SK-N-SH treated with all-trans-retinoic acid at 6 μM for 48 hours (cell line): ENCODE data around the gene KNG1.

Experiments used
- ATAC-seq: fragments of 200-7000 bp; cut with Tn5 transposase; 3 replicates; pipeline ENCODE4 v1.9.1; 2020; ENCODE audit warnings: mild to moderate bottlenecking, moderate library complexity
- ARNTL ChIP-seq: fragments of 450-650 bp; formaldehyde crosslinking; IDR thresholded peaks from 2 replicates; pipeline ENCODE4 v1.5.0; 2020; ENCODE audit warnings: low read depth, mild to moderate bottlenecking, moderate library complexity, borderline replicate concordance
- BACH2 ChIP-seq: fragments of 250-450 bp; sonication (Bioruptor Pico); IDR thresholded peaks from 2 replicates; pipeline ENCODE4 v1.9.0; 2021; ENCODE audit warnings: mild to moderate bottlenecking, borderline replicate concordance
- CSDC2 ChIP-seq: fragments of 250-450 bp; sonication (Bioruptor Pico); IDR thresholded peaks from 2 replicates; pipeline ENCODE4 v1.5.0; 2020; ENCODE audit warnings: mild to moderate bottlenecking, moderate library complexity
- ESRRG ChIP-seq: fragments of 250-450 bp; sonication (Bioruptor Pico); IDR thresholded peaks from 2 replicates; pipeline ENCODE4 v1.6.1; 2021; ENCODE audit warnings: mild to moderate bottlenecking
- GLIS3 ChIP-seq: fragments of 250-450 bp; sonication (Bioruptor Pico); IDR thresholded peaks from 2 replicates; pipeline ENCODE4 v1.5.0; 2020; ENCODE audit warnings: mild to moderate bottlenecking, moderate library complexity
- ISL1 ChIP-seq: fragments of 250-450 bp; sonication (Bioruptor Pico); IDR thresholded peaks from 2 replicates; pipeline ENCODE4 v2.1.2; 2022; ENCODE audit warnings: mild to moderate bottlenecking, moderate library complexity
- OSR1 ChIP-seq: fragments of 250-450 bp; sonication (Bioruptor Pico); IDR thresholded peaks from 2 replicates; pipeline ENCODE4 v1.8.0; 2022; ENCODE audit warnings: moderate library complexity, mild to moderate bottlenecking, inconsistent platforms
- PPARA ChIP-seq: fragments of 250-450 bp; sonication (Bioruptor Pico); IDR thresholded peaks from 2 replicates; pipeline ENCODE4 v1.5.0; 2020; ENCODE audit warnings: mild to moderate bottlenecking, borderline replicate concordance
- RARB ChIP-seq: fragments of 250-450 bp; sonication (Bioruptor Pico); IDR thresholded peaks from 2 replicates; pipeline ENCODE4 v1.8.0; 2021; ENCODE audit warnings: mild to moderate bottlenecking, moderate library complexity
- SNAI2 ChIP-seq: fragments of 250-450 bp; sonication (Bioruptor Pico); IDR thresholded peaks from 2 replicates; pipeline ENCODE4 v1.5.0; 2020; ENCODE audit warnings: mild to moderate bottlenecking, moderate library complexity
- TCF4 ChIP-seq: fragments of 250-450 bp; sonication (Bioruptor Pico); IDR thresholded peaks from 2 replicates; pipeline ENCODE4 v1.8.0; 2021; ENCODE audit warnings: mild to moderate bottlenecking, moderate library complexity, borderline replicate concordance
- TOX ChIP-seq: fragments of 250-450 bp; sonication (Bioruptor Pico); IDR thresholded peaks from 2 replicates; pipeline ENCODE4 v1.8.0; 2021; ENCODE audit warnings: mild to moderate bottlenecking, moderate library complexity, borderline replicate concordance
- ZC3H10 ChIP-seq: fragments of 250-450 bp; sonication (Bioruptor Pico); IDR thresholded peaks from 2 replicates; pipeline ENCODE4 v1.5.1; 2021; ENCODE audit warnings: mild to moderate bottlenecking, moderate library complexity
- ZFP3 ChIP-seq: fragments of 250-450 bp; sonication (Bioruptor Pico); IDR thresholded peaks from 2 replicates; pipeline ENCODE4 v1.5.0; 2020; ENCODE audit warnings: mild to moderate bottlenecking, moderate library complexity
- ZFP30 ChIP-seq: fragments of 450-650 bp; formaldehyde crosslinking; IDR thresholded peaks from 2 replicates; pipeline ENCODE4 v1.5.0; 2022; ENCODE audit warnings: mild to moderate bottlenecking, moderate library complexity
- ZNF565 ChIP-seq: fragments of 450-650 bp; formaldehyde crosslinking; conservative IDR thresholded peaks from 2 replicates; pipeline ENCODE4 v1.5.0; 2020; ENCODE audit warnings: low read depth, mild to moderate bottlenecking, moderate library complexity
- ZNF70 ChIP-seq: fragments of 450-650 bp; formaldehyde crosslinking; IDR thresholded peaks from 2 replicates; pipeline ENCODE4 v1.5.0; 2020; ENCODE audit warnings: mild to moderate bottlenecking, moderate library complexity
- ZNF8 ChIP-seq: fragments of 450-650 bp; formaldehyde crosslinking; IDR thresholded peaks from 2 replicates; pipeline ENCODE4 v1.5.0; 2020; ENCODE audit warnings: mild to moderate bottlenecking, moderate library complexity
- TF ChIP-seq, protein P1 (sequence below): fragments of 250-450 bp; sonication (Bioruptor Pico); IDR thresholded peaks from 2 replicates; pipeline ENCODE4 v1.5.1; 2021; ENCODE audit warnings: mild to moderate bottlenecking, moderate library complexity
- TF ChIP-seq, protein P2 (sequence below): fragments of 250-450 bp; sonication (Bioruptor Pico); IDR thresholded peaks from 2 replicates; pipeline ENCODE4 v1.8.0; 2020; ENCODE audit warnings: mild to moderate bottlenecking, moderate library complexity, borderline replicate concordance
- TF ChIP-seq, protein P3 (sequence below): fragments of 250-450 bp; sonication (Bioruptor Pico); IDR thresholded peaks from 2 replicates; pipeline ENCODE4 v1.5.0; 2020; ENCODE audit warnings: mild to moderate bottlenecking, moderate library complexity
- TF ChIP-seq, protein P4 (sequence below): fragments of 250-450 bp; sonication (Bioruptor Pico); IDR thresholded peaks from 2 replicates; pipeline ENCODE4 v1.8.0; 2021; ENCODE audit warnings: low read depth, mild to moderate bottlenecking, moderate library complexity, borderline replicate concordance
- TF ChIP-seq, protein P5 (sequence below): fragments of 250-450 bp; sonication (Bioruptor Pico); IDR thresholded peaks from 2 replicates; pipeline ENCODE4 v1.5.1; 2020; ENCODE audit warnings: low read depth, mild to moderate bottlenecking, moderate library complexity

KNG1 gene

DNA sequence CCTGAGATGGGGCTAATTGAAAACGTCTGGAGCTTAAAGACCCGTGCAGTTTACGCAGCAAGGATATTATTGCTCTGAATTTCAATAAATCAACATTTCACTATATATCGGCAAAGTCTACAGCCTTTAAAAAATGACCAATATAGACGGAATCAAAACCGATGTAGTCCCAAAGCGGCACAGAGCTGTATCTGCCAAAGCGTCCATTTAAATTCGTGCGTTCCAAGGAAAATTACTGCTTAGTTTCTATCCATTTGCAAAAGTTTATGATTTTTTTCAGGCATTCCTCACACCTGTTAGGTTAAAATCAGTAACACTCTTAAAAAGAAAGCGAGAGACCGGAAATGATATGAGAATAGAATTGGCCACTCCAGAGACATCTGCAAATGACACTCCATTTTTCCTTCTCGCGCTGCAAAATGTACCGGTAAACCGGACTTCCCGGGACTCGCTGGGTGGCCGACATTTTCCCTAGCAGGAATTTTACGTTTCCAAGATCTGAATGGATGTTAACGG lies 65.4 kb downstream of the KNG1 start:
- peak; percentile 36 for ATAC-seq

DNA sequence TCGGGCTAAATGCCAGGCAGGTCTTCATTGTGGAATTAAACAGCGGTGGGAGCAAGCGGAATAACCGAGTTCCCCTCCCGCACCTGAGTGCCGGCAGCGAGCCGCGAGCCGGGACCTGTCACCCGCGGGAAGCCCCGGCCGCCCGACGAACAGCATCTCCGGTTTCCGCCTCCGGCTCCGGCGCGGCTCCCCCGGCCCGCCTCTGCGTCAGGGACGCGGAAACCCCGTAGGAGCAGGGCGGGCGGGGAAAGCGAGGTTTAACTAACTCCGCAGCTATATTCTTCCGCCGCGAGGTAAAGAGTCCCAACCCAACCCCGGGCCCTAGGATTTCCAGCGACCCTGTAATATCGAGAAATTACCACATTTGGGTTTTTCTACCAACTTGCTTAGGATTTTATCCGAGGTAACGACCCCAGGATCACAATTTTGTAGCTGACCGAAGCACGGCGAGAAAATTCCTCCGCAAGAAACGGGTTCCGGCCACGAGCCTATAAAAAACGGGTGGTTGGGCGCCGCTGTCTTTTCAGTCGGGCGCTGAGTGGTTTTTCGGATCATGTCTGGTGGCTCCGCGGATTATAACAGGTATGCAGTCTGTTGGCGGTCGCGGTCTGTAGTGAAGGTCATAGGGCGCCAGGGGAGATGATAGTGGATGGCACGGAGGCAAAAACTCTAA lies 66.0 kb downstream of the KNG1 start, which contains the start of gene EIF4A2:
TSS of gene EIF4A2 (plus strand) at position 520 of the 673 bp plus-strand sequence. CDS start at position 554, 34 bp downstream.
- ATAC-seq: peak; percentile 81
- no peak for TF ChIP-seq ZNF565 (CRISPR knock-in tag)
- no peak for TF ChIP-seq TOX (CRISPR knock-in tag)
- TF ChIP-seq ZC3H10 (CRISPR knock-in tag): 0 out of 2 replicates have a peak, but pooled peaks have one; percentile 47
- TF ChIP-seq, protein P1, sequence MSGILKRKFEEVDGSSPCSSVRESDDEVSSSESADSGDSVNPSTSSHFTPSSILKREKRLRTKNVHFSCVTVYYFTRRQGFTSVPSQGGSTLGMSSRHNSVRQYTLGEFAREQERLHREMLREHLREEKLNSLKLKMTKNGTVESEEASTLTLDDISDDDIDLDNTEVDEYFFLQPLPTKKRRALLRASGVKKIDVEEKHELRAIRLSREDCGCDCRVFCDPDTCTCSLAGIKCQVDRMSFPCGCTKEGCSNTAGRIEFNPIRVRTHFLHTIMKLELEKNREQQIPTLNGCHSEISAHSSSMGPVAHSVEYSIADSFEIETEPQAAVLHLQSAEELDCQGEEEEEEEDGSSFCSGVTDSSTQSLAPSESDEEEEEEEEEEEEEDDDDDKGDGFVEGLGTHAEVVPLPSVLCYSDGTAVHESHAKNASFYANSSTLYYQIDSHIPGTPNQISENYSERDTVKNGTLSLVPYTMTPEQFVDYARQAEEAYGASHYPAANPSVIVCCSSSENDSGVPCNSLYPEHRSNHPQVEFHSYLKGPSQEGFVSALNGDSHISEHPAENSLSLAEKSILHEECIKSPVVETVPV: peak; percentile 41; the same call in 1 of the 2 replicates
- no peak for TF ChIP-seq PPARA (CRISPR knock-in tag)
- no peak; the same call in 1 of the 2 replicates for TF ChIP-seq TCF4 (CRISPR knock-in tag)
- TF ChIP-seq ZNF70 (CRISPR knock-in tag): peak; percentile 54; the same call in 1 of the 2 replicates
- TF ChIP-seq ISL1 (CRISPR knock-in tag): peak; percentile 25; the same call in 1 of the 2 replicates
- no peak for TF ChIP-seq SNAI2 (CRISPR knock-in tag)
- TF ChIP-seq, protein P2, sequence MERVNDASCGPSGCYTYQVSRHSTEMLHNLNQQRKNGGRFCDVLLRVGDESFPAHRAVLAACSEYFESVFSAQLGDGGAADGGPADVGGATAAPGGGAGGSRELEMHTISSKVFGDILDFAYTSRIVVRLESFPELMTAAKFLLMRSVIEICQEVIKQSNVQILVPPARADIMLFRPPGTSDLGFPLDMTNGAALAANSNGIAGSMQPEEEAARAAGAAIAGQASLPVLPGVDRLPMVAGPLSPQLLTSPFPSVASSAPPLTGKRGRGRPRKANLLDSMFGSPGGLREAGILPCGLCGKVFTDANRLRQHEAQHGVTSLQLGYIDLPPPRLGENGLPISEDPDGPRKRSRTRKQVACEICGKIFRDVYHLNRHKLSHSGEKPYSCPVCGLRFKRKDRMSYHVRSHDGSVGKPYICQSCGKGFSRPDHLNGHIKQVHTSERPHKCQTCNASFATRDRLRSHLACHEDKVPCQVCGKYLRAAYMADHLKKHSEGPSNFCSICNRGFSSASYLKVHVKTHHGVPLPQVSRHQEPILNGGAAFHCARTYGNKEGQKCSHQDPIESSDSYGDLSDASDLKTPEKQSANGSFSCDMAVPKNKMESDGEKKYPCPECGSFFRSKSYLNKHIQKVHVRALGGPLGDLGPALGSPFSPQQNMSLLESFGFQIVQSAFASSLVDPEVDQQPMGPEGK (CRISPR knock-in tag): no peak
- TF ChIP-seq GLIS3 (CRISPR knock-in tag): no peak
- TF ChIP-seq, protein P3, sequence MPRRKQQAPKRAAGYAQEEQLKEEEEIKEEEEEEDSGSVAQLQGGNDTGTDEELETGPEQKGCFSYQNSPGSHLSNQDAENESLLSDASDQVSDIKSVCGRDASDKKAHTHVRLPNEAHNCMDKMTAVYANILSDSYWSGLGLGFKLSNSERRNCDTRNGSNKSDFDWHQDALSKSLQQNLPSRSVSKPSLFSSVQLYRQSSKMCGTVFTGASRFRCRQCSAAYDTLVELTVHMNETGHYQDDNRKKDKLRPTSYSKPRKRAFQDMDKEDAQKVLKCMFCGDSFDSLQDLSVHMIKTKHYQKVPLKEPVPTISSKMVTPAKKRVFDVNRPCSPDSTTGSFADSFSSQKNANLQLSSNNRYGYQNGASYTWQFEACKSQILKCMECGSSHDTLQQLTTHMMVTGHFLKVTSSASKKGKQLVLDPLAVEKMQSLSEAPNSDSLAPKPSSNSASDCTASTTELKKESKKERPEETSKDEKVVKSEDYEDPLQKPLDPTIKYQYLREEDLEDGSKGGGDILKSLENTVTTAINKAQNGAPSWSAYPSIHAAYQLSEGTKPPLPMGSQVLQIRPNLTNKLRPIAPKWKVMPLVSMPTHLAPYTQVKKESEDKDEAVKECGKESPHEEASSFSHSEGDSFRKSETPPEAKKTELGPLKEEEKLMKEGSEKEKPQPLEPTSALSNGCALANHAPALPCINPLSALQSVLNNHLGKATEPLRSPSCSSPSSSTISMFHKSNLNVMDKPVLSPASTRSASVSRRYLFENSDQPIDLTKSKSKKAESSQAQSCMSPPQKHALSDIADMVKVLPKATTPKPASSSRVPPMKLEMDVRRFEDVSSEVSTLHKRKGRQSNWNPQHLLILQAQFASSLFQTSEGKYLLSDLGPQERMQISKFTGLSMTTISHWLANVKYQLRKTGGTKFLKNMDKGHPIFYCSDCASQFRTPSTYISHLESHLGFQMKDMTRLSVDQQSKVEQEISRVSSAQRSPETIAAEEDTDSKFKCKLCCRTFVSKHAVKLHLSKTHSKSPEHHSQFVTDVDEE (CRISPR knock-in tag): no peak
- TF ChIP-seq ZFP30 (CRISPR knock-in tag): no peak
- TF ChIP-seq OSR1 (CRISPR knock-in tag): no peak
- peak; percentile 25; the same call in 1 of the 2 replicates for TF ChIP-seq RARB (CRISPR knock-in tag)
- no peak for TF ChIP-seq ARNTL (CRISPR knock-in tag)
- TF ChIP-seq, protein P4, sequence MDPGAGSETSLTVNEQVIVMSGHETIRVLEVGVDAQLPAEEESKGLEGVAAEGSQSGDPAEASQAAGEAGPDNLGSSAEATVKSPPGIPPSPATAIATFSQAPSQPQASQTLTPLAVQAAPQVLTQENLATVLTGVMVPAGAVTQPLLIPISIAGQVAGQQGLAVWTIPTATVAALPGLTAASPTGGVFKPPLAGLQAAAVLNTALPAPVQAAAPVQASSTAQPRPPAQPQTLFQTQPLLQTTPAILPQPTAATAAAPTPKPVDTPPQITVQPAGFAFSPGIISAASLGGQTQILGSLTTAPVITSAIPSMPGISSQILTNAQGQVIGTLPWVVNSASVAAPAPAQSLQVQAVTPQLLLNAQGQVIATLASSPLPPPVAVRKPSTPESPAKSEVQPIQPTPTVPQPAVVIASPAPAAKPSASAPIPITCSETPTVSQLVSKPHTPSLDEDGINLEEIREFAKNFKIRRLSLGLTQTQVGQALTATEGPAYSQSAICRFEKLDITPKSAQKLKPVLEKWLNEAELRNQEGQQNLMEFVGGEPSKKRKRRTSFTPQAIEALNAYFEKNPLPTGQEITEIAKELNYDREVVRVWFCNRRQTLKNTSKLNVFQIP (CRISPR knock-in tag): no peak
- no peak for TF ChIP-seq ESRRG
- 0 out of 2 replicates have a peak, but pooled peaks have one; percentile 32 for TF ChIP-seq ZFP3
- TF ChIP-seq BACH2 (CRISPR knock-in tag): no peak
- TF ChIP-seq, protein P5, sequence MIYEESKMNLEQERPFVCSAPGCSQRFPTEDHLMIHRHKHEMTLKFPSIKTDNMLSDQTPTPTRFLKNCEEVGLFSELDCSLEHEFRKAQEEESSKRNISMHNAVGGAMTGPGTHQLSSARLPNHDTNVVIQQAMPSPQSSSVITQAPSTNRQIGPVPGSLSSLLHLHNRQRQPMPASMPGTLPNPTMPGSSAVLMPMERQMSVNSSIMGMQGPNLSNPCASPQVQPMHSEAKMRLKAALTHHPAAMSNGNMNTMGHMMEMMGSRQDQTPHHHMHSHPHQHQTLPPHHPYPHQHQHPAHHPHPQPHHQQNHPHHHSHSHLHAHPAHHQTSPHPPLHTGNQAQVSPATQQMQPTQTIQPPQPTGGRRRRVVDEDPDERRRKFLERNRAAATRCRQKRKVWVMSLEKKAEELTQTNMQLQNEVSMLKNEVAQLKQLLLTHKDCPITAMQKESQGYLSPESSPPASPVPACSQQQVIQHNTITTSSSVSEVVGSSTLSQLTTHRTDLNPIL (CRISPR knock-in tag): peak; percentile 60; the same call in 1 of the 2 replicates
- TF ChIP-seq ZNF8 (CRISPR knock-in tag): 0 out of 2 replicates have a peak, but pooled peaks have one; percentile 41
- TF ChIP-seq CSDC2: no peak

More for the DNA sequence above, 65.4 kb downstream of the KNG1 start:
- TF ChIP-seq, protein P1: 0 out of 2 replicates have a peak, but pooled peaks have one; percentile 22
- TF ChIP-seq PPARA (CRISPR knock-in tag): no peak
- TF ChIP-seq, all 23 proteins: peak for 1
